Spleen (tissue), 11 donors: ENCODE measurements around the gene FSCN2. TPM values are rescaled to one million over a fixed set of nuclear protein-coding genes. Genes with fewer than 3 reads are reported as not detected.
A peak's percentile ranks its signal among the peaks of the same experiment; 100 is the strongest.

Experiments
- DNase-seq: peaks from one replicate; pipeline ENCODE4 v3.0.0-alpha.2; 2020
- H3K27ac ChIP-seq, 8 donors: fragments of 200-600 bp; sonication (generic) in 7 of 8; 1 replicate in 4 of 8; 2 replicates in 4 of 8; pipeline versions ENCODE4 v1.5.0 to v1.8.0; 2016 to 2021; ENCODE audit warnings: inconsistent platforms in 4 of 8, mild to moderate bottlenecking in 4 of 8, moderate library complexity in 1 of 8
- H3K27me3 ChIP-seq, 7 donors: fragments of 200-600 bp; sonication (generic) in 6 of 7; replicated peaks in 1 of 7; 1 replicate in 4 of 7; 2 replicates in 3 of 7; pipeline versions ENCODE4 v1.5.0 to v1.8.0; 2016 to 2021; ENCODE audit warnings: inconsistent platforms in 3 of 7, mild to moderate bottlenecking in 1 of 7
- H3K36me3 ChIP-seq, 6 donors: fragments of 200-600 bp; sonication (generic) in 5 of 6; 1 replicate in 4 of 6; 2 replicates in 2 of 6; pipeline versions ENCODE4 v1.5.0 to v1.8.0; 2016 to 2021; ENCODE audit warnings: inconsistent platforms in 2 of 6
- H3K4me1 ChIP-seq, 6 donors: fragments of 200-600 bp; sonication (generic) in 5 of 6; 1 replicate in 3 of 6; 2 replicates in 3 of 6; pipeline versions ENCODE4 v1.5.0 to v1.8.0; 2016 to 2021; ENCODE audit warnings: inconsistent platforms in 3 of 6
- H3K4me3 ChIP-seq, 8 donors: fragments of 200-600 bp; sonication (generic) in 7 of 8; 1 replicate in 4 of 8; 2 replicates in 4 of 8; pipeline versions ENCODE4 v1.5.0 to v1.8.0; 2016 to 2021; ENCODE audit warnings: inconsistent platforms in 4 of 8, mild to moderate bottlenecking in 4 of 8, moderate library complexity in 2 of 8
- H3K9me3 ChIP-seq, 8 donors: fragments of 200-600 bp; sonication (generic) in 7 of 8; 1 replicate in 4 of 8; 2 replicates in 4 of 8; pipeline versions ENCODE4 v1.5.0 to v1.8.0; 2016 to 2021; ENCODE audit warnings: inconsistent platforms in 4 of 8
- CTCF ChIP-seq, 11 experiments: fragments of 200-600 bp in 7 of 11; fragments of 450-650 bp in 4 of 11; sonication (generic) in 4 of 11; IDR thresholded peaks in 8 of 11; conservative IDR thresholded peaks in 3 of 11; 1 replicate in 7 of 11; 2 replicates in 4 of 11; pipeline versions ENCODE4 v1.4.0 to v1.8.0; 2016 to 2021; ENCODE audit warnings: antibody characterized with exemption in 11 of 11, inconsistent platforms in 4 of 11, mild to moderate bottlenecking in 1 of 11
- POLR2A ChIP-seq, 3 donors: fragments of 450-650 bp; IDR thresholded peaks; one replicate each; pipeline ENCODE4 v1.5.1; 2017; ENCODE audit warnings: antibody characterized with exemption in 3 of 3, mild to moderate bottlenecking in 1 of 3
- POLR2AphosphoS5 ChIP-seq, 3 donors: sonication (generic); formaldehyde crosslinking; IDR thresholded peaks; one replicate each; pipeline ENCODE4 v1.5.1; 2017; ENCODE audit warnings: antibody characterized with exemption in 3 of 3
- WGBS, 5 donors: extraction: QIAGEN DNeasy Blood & Tissue Kit in 3 of 5; methylation state at CpG; one replicate each; pipeline versions ENCODE4 v1.1.5 to v1.1.7; 2013 to 2018; 5-methylcytosine and 5-hydroxymethylcytosine counted together
- intact Hi-C: fragments of 100-400 bp; cut with DNase I; formaldehyde crosslinking; loops from one replicate; pipeline ENCODE4 v1.15.0; 2023; ENCODE audit warnings: low total_unique reads
- polyA plus RNA-seq, 3 donors: library from polyadenylated mRNA; stranded (reverse); fragments of 200-250 nt; gene quantifications; one replicate each; pipeline ENCODE4 v1.2.1, GENCODE V29; 2013
- total RNA-seq, 7 donors: library from RNA; depleted of rRNA in 3 of 7; stranded (reverse); fragments of >200 nt in 3 of 7; fragmentation: NEBNext Ultra II Directional in 4 of 7; extraction: Animal tissue kit (Norgen Biotek cat#: 25700) in 4 of 7; gene quantifications; one replicate each; pipeline versions ENCODE4 v1.1.0 to v1.2.1, GENCODE V29; 2016 to 2021
- donor health status: healthy with polysubstance abuse.
- donor health status: DM: no; HTN: no; CAD: no; lungs with moderate emphysema.
- donor health status: DM: no; HTN: no; CAD: no.
- donor health status: Bipolar disorder and iron deficiency.
- donor health status: healthy.
- donor health status: DM: no; HTN: no; CAD: no.
- donor health status: DM: yes; HTN: yes; CAD: no.

FSCN2 gene
- total and polyA plus RNA-seq, 10 donors = 0.41 to 4.0 (median 2.4) TPM

- 84 to 92% (median 88%) methylated on average over 13 to 14 of the region's 14 CpGs for WGBS, 5 donors
- Histone ChIP-seq H3K36me3 (peaks cover 4 to 83% (median 72%) of the 10 kb centered on the region in 6 donors), H3K4me1 (peaks cover 11 to 44% (median 32%) of the 10 kb centered on the region in 6 donors), H3K4me3 (no peak overlapping the region), H3K9me3 (no peaks in the 10 kb centered on the region), H3K27ac (no peak overlapping the region), H3K27me3 (no peaks in the 10 kb centered on the region)
- DNase-seq = no peak
- TF ChIP-seq CTCF (IDR thresholded peaks at IDR 0.05 in 8 of 11, conservative IDR thresholded peaks at IDR 0.05 in 3 of 11) (no peak), POLR2AphosphoS5 (IDR thresholded peaks at IDR 0.05) (no peak), POLR2A (IDR thresholded peaks at IDR 0.05) (no peak)
- intact Hi-C loops = no loop called here
These were observed 19.4 kb downstream of the FSCN2 start for GRCh38 chr17:81547614-81547982.

DNA sequence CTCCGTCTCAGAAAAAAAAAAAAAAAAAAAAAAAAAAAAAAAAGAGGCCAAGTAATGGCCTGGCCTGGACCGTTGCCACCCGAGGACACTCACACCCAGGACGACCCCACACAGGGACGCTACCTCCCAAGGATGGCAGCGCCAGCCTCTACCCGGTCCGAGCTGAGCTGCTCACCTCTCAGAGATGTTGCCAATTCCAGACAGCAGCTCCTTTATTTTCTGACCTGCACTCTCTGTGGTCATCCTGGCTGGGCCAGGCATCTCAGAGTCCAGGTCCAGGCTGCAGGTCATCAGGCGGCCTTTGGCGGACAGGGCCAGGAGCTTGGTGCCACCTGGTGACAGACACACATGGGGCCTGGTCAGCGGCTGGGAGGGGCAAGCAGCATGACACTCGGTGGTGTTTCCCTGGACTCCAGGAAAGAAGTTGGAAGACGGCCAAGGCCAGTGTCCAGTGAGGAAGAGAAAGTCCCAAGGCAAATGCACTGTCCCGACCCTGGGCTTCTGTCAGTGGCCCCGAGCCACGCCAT, 20.9 kb downstream of the FSCN2 start:
- Histone ChIP-seq H3K4me1 (peaks cover 19 to 58% (median 47%) of the 10 kb centered on the region in 6 donors), H3K27me3 (no peaks in the 10 kb centered on the region), H3K36me3 (peaks cover 4 to 68% (median 57%) of the 10 kb centered on the region in 6 donors), H3K27ac (peak overlapping the region in 5 of 8 donors; percentile 56 to 94 (median 92)), H3K9me3 (no peaks in the 10 kb centered on the region), H3K4me3 (peak overlapping the region in 1 of 8 donors; percentile 4)
- 59 to 89% (median 85%) methylated on average over 15 to 16 of the region's 16 CpGs for WGBS, 5 donors
- intact Hi-C loops = no loop called here
- DNase-seq = no peak
- peak in 2 of 3 donors; percentile 49 to 63 for TF ChIP-seq POLR2AphosphoS5 (IDR thresholded peaks at IDR 0.05)
- no peak for TF ChIP-seq CTCF (IDR thresholded peaks at IDR 0.05 in 8 of 11, conservative IDR thresholded peaks at IDR 0.05 in 3 of 11)

- WGBS, 5 donors = 84 to 91% (median 86%) methylated on average over 3 to 8 of the region's 8 CpGs
- H3K27ac ChIP-seq = peak overlapping the region in 6 of 8 donors; percentile 4 to 94 (median 76)
- no peak for DNase-seq
- TF ChIP-seq POLR2A (IDR thresholded peaks at IDR 0.05) (no peak), POLR2AphosphoS5 (IDR thresholded peaks at IDR 0.05) (no peak), CTCF (IDR thresholded peaks at IDR 0.05 in 8 of 11, conservative IDR thresholded peaks at IDR 0.05 in 3 of 11) (no peak)
- H3K4me3 ChIP-seq = peak overlapping the region in 4 of 8 donors; percentile 5 to 98 (median 50)
- no peaks in the 10 kb centered on the region for H3K9me3 ChIP-seq
- peaks cover 19 to 63% (median 50%) of the 10 kb centered on the region in 6 donors for H3K4me1 ChIP-seq
- H3K36me3 ChIP-seq = peaks cover 4 to 61% (median 50%) of the 10 kb centered on the region in 6 donors
- intact Hi-C loops = no loop called here
- no peaks in the 10 kb centered on the region for H3K27me3 ChIP-seq
These were observed 21.6 kb downstream of the FSCN2 start for GRCh38 chr17:81549826-81550225.

GRCh38 chr17:81550285-81550684, 22.1 kb downstream of the FSCN2 start:
- TF ChIP-seq POLR2A (IDR thresholded peaks at IDR 0.05) = no peak
- peak; percentile 48 to 78 (median 69) for TF ChIP-seq POLR2AphosphoS5 (IDR thresholded peaks at IDR 0.05)
- Histone ChIP-seq H3K9me3 (no peaks in the 10 kb centered on the region), H3K27me3 (no peaks in the 10 kb centered on the region), H3K36me3 (peaks cover 4 to 56% (median 46%) of the 10 kb centered on the region in 6 donors), H3K4me1 (peaks cover 19 to 63% (median 50%) of the 10 kb centered on the region in 6 donors), H3K4me3 (peak overlapping the region in 4 of 8 donors; percentile 5 to 98 (median 50)), H3K27ac (peak overlapping the region in 6 of 8 donors; percentile 4 to 94 (median 76))
- WGBS, 5 donors = 72 to 87% (median 81%) methylated on average over 12 to 15 of the region's 15 CpGs
- peak; percentile 82 for DNase-seq
- intact Hi-C loops = no loop called here
